ENCODE measurements around the gene ATAT1.

DNA sequence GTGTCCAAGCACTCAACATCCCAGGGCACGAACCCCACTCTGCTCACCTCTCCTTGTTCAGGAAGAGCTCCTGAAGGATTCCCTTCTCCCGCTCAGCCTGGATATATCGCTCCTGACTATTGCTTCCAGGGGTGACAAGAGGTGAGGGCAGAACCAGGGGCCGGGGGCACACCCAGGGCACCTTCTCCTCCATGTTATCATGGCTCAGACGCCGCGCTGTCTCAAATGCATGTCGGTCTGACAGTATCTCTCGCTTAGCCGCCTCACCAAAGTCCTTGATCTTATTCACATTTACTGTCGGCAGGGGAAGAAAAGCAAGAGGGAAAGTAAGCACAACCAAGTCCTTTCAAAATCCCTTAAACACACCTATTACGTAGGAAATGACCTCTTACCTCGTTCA lies 22.7 kb upstream of the ATAT1 start:
- TF ChIP-seq EZH2 (IDR thresholded peaks at IDR 0.05) (no peak), POLR2AphosphoS5 (IDR thresholded peaks at IDR 0.05; ENCODE audit: borderline replicate concordance, low read depth, low read length) (no peak)
